ENCODE measurements around the gene KRT23.
A peak's percentile ranks its signal among the peaks of the same experiment; 100 is the strongest.

The KRT23 gene

DNA sequence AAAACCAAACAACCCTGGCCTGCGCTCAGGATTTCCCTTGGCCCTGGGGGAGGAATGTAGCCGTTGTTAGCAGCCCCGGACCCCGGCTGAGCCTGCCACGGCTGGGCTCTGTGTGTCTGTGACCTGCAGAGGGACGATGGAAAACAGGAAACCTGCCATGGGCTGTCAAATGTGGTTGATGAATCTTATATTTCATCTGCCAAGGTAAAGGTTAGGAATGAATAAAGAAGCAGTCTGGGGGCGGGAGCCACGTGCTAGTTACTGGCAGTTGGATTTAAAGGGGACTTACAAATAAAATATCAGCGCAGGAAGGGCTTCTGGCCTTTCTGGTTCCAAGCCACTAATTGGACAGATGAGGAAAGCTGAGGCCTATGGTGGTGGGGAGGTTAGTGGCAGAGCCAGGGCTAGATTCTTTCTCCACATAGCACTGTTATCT lies at the start of gene KRT23:
Gene KRT23 (minus strand): TSS at position 263 of the 436 bp plus-strand sequence. CDS start 1,043 bp downstream, outside the sequence.
- no peak for FAIRE-seq
- DNase-seq (ENCODE audit: low spot score): no peak

DNA sequence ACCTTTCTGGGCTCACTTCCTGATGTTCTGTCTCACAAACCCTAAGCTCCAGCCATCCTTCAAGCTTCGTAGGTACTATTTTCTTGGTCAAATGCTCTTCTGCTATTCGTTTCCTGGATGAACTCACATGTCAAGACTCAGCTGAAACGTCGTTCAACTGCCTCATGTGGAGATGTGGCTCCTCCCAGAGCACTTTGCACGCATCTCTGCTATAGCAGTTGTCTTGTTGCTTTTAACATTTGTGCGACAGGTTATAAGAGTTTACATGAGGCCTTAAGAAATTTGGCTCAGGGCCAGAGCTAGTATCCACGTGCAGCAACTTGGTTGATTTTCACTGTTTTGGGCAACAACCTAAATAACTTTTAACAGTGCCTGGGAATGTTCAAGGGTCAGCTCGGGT lies 49.5 kb upstream of the KRT23 start:
- DNase-seq (ENCODE audit: low spot score) (no peak), FAIRE-seq (no peak)

GRCh38 chr17:40984226-40984625 lies 46.8 kb upstream of the KRT23 start, which contains the start of gene KRT40:
TSS of gene KRT40 (minus strand) at chr17:40984326. CDS start at chr17:40984273, 53 bp downstream.
- DNase-seq (ENCODE audit: low spot score): no peak
- FAIRE-seq: no peak

GRCh38 chr17:40981115-40981514 lies 43.7 kb upstream of the KRT23 start:
- no peak for DNase-seq (ENCODE audit: low spot score)
- FAIRE-seq: no peak

DNA sequence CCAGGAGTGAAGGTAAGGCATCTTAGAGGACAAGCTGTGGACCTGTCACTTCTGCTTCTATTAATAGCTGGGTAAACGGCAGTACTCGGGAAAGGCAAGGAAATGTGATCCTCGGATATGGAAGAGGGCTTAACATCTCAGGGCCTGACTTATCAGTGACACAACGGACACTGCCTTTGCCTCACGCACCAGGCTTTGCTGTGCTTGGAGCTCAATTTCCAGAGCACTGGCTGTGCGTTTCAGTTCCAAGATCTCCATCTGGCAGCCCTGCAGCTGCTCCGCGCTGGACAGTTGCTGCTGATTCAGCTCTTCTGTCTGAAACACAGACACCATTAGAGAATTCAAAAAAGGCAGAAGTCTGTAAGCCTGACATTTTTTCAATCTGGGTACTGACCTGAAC lies 43.1 kb upstream of the KRT23 start:
- DNase-seq (ENCODE audit: low spot score) (no peak), FAIRE-seq (no peak)

DNA sequence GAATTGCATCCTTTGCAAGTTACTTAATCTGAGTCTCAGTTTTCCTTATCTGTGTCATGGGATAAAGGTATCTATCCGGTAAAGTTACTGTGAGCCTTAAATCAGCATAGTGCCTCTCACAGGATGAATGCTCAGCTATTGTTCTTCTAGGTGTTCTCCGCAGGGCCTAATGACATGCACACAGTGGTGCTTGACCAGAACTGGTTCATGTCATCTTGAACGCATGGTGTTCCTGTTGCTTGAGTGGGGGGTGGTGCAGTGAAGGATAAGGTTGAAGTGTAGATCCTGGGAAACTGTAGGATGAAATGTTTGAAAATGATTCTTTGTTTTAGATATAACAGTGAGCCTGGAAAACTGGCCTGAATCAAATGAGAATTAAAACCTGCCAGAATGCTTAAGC lies 42.7 kb upstream of the KRT23 start:
- DNase-seq (ENCODE audit: low spot score) (no peak), FAIRE-seq (no peak)

DNA sequence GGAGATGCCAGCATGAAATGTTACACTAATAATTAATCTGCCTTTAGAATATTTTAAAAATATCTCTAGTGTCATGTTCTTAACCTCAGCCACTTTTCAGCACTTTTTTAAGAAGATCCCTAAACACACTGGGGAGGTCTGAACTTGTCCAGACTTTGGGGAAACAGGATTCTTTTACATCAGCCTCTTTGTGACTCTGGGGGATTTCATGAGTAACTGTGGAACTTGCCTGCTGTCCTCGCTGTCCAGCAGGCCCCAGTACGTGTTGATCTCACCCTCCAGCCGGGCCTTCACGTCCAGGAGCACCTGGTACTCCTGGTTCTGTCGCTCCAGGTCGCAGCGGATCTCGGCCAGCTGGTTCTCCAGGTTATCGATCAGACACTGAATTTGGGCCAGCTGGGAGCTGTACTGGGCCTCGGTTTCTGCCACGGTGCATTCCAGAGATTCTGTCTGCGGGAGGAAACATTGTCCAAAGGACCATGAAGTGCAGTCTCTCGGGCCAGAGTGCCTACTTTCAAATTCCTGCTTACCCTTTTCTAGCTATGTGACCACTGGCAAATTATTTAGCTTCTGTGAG lies 41.2 kb upstream of the KRT23 start:
- no peak for FAIRE-seq
- no peak for DNase-seq (ENCODE audit: low spot score)

DNA sequence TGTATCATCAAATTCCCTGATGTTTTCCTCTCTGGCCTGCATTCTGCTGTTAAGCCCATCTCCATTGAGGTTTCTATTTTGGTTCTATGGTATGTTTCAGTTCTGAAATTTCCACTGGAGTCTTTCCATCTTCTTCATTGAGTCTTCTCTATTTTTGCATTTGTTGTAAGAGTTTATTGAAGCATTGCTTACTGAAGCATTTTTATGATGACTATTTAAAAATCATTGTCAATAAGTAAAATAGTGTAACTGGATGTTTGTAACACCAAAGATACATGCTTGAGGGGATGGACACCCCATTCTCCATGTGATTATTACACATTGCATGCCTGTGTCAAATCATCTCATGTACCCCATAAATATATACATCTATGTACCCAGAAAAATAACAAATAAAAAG lies 38.1 kb upstream of the KRT23 start:
- FAIRE-seq (no peak), DNase-seq (ENCODE audit: low spot score) (no peak)

GRCh38 chr17:40974366-40974765 lies 36.9 kb upstream of the KRT23 start:
- no peak for DNase-seq (ENCODE audit: low spot score)
- FAIRE-seq: no peak

DNA sequence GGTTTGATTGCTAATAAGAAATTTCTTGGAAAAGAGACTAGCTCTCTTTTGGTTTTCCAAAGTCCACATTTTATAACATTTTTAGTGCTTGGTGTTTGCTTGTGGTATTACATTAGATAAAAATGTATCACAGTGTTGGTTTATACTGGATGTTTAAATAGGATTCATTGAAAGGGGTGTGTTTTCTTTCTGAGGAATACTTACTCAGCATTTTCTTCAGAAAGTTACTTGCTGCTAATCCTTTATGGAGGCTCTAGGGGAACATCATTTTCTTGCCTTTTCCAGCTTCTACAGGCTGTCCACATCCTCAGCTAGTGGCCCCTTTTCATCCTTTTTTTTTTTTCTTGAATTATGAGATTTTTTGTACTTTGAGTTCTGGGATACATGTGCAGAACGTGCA lies 30.1 kb upstream of the KRT23 start:
- FAIRE-seq: no peak
- DNase-seq (ENCODE audit: low spot score): no peak

DNA sequence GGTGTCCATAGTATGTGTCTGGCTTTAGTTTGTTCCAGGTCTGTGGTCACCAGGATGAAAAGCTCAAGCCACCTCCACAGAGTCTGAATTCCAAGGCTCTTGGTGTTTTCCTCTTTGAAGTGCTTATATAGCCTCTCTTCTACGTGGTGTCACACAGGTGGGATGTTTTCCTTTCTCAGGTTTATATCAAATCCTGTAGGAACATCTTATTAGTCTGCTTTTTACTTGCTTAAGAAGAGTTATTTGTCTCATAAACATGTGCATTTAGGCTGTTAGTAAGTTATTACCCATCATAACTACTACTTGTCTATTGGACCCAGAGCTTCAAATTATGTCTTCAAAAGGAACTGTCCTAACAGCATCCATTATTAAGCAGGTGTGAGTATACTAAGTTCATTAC lies 29.4 kb upstream of the KRT23 start, which contains the start of gene KRT39:
Gene KRT39 (minus strand): TSS at position 101 of the 400 bp plus-strand sequence. CDS start 92 bp downstream, at position 9.
- FAIRE-seq (no peak), DNase-seq (ENCODE audit: low spot score) (no peak)

GRCh38 chr17:40963838-40964237 lies 26.4 kb upstream of the KRT23 start:
- no peak for FAIRE-seq
- DNase-seq (ENCODE audit: low spot score): no peak

DNA sequence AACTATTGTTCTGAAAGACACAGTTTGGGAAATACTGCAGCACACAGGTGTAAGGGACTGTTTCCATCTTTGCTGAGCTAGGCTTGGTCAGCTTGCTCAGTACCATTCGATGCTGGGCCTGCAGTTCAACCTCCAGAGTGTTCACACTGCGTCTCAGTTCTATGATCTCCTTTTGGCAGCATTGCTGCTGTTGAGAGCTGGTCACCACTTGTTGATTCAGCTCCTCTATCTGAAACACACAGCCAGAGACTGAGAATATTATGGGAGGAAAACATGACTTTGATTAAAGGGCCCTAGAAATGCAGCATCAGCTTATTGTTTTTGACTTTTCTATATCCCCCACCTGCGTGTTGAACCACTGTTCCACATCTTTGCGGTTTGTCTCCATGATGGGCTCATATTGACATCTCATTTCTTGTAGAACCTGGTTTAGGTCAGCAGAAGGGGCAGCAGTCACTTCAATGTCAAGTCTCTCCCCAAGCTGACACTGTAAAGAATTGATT lies 24.7 kb upstream of the KRT23 start:
- FAIRE-seq (no peak), DNase-seq (ENCODE audit: low spot score) (no peak)

- FAIRE-seq: no peak
- no peak for DNase-seq (ENCODE audit: low spot score)
These were observed 24.1 kb upstream of the KRT23 start for GRCh38 chr17:40961591-40961990.

DNA sequence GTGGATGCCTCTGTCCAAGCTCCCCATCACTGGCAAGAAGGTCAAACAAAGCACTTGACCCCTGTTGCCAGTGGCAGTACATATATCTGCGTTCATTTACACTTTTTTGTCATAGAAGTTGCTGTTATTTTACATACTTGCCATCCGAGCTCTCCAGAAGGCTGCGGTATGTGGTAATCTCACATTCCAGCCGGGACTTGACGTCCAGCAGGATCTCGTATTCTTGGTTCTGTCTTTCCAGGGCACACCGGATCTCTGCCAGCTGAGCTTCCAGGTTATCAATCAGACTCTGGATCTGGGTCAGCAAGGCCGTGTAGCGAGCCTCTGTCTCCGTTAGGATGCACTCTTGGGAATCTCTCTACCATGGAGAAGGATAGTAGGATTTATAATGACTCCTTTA lies 22.7 kb upstream of the KRT23 start:
- FAIRE-seq: no peak

GRCh38 chr17:40958086-40958953 lies 20.9 kb upstream of the KRT23 start:
- no peak for FAIRE-seq
- DNase-seq (ENCODE audit: low spot score): no peak

More for the DNA sequence above, 22.7 kb upstream of the KRT23 start:
- DNase-seq (ENCODE audit: low spot score): no peak

GRCh38 chr17:40956401-40957254 lies 19.2 kb upstream of the KRT23 start:
- DNase-seq (ENCODE audit: low spot score) (peak; percentile 71), FAIRE-seq (peak; percentile 35)

DNA sequence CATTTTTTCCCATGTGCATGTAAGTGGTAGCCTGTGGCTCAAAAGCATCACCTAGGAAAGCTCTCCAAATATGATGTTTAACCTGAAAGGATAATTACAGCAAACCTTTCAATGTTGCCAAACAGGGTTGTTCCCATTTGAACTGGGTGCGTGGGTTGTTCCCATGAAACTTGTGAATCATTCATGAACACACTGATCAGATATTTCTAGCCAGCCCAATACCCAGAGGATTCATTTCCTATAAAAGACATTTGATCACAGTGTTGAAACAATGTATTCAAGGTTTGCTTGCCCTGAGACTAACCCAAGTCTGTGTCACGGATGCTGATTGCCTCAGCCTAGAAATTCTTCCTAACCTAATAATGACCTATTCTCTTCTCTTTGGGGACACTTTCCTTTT lies 16.4 kb upstream of the KRT23 start:
- DNase-seq (ENCODE audit: low spot score) (peak; percentile 42), FAIRE-seq (peak; percentile 23)

DNA sequence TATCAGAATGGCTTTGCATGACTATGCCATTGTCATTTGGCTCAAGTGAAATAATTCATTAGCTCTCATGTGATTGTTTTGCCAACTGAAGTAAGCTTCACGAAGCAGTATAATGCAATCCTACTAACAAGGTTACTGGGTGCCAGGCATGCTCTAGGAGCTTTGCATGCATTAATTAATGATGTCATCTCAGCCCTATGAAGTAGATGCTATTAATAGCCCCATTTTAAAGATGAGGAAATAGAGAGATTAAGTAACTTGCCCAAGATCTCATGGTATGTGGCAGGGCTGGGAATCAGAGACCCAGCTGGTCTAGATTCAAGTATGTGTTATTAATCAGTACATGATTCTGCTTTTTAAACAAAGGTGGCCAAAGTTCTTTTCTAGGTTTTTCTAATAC lies 15.2 kb upstream of the KRT23 start:
- no peak for DNase-seq (ENCODE audit: low spot score)
- FAIRE-seq: peak; percentile 32

GRCh38 chr17:40952154-40952553 lies 14.7 kb upstream of the KRT23 start:
- DNase-seq (ENCODE audit: low spot score): no peak
- FAIRE-seq: no peak

DNA sequence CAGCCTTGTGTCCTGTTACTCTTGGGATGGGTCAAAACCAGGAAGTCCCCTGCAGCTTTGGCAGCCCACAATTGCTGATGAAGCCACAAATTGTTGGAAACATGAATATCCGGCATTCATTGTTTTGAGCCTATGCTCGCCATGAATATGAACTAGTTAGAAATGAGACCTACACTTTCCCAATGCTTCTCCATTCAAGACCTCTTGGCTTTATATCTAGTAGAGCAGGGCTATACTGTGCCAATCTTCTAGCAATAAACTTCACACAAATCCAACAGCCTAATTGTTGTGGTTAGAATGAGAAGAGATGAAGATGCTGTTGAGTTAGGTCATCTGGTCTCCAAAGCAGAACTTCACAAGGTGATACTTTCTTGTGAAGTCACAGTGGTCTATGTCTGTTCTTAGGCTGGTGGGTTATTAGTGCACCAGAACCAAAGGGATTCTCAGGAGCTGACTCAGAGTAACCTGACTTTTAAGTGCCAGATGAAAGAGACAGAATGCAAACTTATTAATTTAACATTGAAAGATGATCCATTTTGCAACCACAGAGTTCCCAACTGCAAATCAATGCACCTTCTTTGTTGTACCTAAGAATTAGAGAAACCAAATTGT lies 13.7 kb upstream of the KRT23 start:
- DNase-seq (ENCODE audit: low spot score) (no peak), FAIRE-seq (peak; percentile 83)
